Esophagus squamous epithelium (tissue), 5 donors: ENCODE measurements around the gene KANSL1. TPM values are rescaled to one million over a fixed set of nuclear protein-coding genes. Genes with fewer than 3 reads are reported as not detected.
"Not testable (repeated sequence)": the region's sequence is repeated elsewhere in the genome, so short reads cannot be mapped to it uniquely, and the experiment has no call there.

Source experiments
- DNase-seq: peaks from one replicate; lab custom pipeline; 2025; lab: John Stamatoyannopoulos, UW
- H3K27ac ChIP-seq, 4 donors: fragments of 200-600 bp; sonication (generic); one replicate each; pipeline ENCODE4 v1.5.1; 2016 to 2019; ENCODE audit warnings: mild to moderate bottlenecking in 1 of 4
- H3K27me3 ChIP-seq, 4 donors: fragments of 200-600 bp; sonication (generic); 1 replicate in 3 of 4; 2 replicates in 1 of 4; pipeline versions ENCODE4 v1.5.1 to v1.6.0; 2017 to 2021; ENCODE audit warnings: antibody characterized with exemption in 1 of 4
- H3K36me3 ChIP-seq, 3 donors: fragments of 200-600 bp; sonication (generic); one replicate each; pipeline ENCODE4 v1.5.1; 2016 to 2019
- H3K4me1 ChIP-seq, 3 donors: fragments of 200-600 bp; sonication (generic); one replicate each; pipeline ENCODE4 v1.5.1; 2017 to 2019
- H3K4me3 ChIP-seq, 4 donors: fragments of 200-600 bp; sonication (generic); 1 replicate in 3 of 4; 2 replicates in 1 of 4; pipeline ENCODE4 v1.5.1; 2016 to 2019; ENCODE audit warnings: mild to moderate bottlenecking in 2 of 4, moderate library complexity in 1 of 4
- H3K9me3 ChIP-seq, 3 donors: fragments of 200-600 bp; sonication (generic); one replicate each; pipeline ENCODE4 v1.5.1; 2016 to 2019
- CTCF ChIP-seq, 6 experiments: fragments of 450-650 bp in 4 of 6; fragments of 200-600 bp in 2 of 6; sonication (generic) in 2 of 6; IDR thresholded peaks; one replicate each; pipeline ENCODE4 v1.5.1; 2016 to 2019; ENCODE audit warnings: antibody characterized with exemption in 6 of 6, mild to moderate bottlenecking in 4 of 6, moderate library complexity in 4 of 6
- POLR2A ChIP-seq, 4 donors: fragments of 450-650 bp; IDR thresholded peaks; one replicate each; pipeline ENCODE4 v1.6.1; 2017; ENCODE audit warnings: antibody characterized with exemption in 4 of 4, mild to moderate bottlenecking in 4 of 4, moderate library complexity in 3 of 4
- WGBS, 2 donors: methylation state at CpG; one replicate each; pipeline ENCODE4 v1.1.5; 2018; 5-methylcytosine and 5-hydroxymethylcytosine counted together
- intact Hi-C: fragments of 100-400 bp; cut with DNase I; formaldehyde crosslinking; loops from one replicate; pipeline ENCODE4 v1.15.0; 2022
- total RNA-seq, 4 donors: library from RNA; depleted of rRNA; stranded (reverse); fragments of >200 nt; gene quantifications; one replicate each; pipeline ENCODE4 v1.1.0, GENCODE V29; 2016
- donor health status: DM: yes; HTN: yes; CAD: no.

Gene KANSL1
- total RNA-seq, 4 donors from 2014 or later: 31.0 to 79.0 (median 51.8) TPM

DNA sequence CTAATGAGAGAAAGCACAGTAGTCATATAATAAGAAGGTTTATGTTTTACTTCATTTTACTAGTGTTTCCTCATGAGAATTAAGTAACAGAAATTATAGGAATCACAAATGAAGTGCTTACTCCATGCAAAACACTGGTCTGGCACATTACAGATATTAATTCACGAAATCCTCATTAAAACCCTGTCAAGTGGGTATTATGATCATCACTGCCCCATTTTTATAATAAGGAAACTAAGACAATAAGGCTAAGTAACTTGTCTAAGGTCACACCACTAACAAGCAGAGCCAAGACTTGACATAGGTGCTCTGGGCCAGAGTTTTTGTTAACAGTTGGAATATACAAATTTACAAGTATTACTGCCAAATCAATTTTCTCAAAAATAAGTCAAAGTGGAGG is 83.0 kb downstream of the KANSL1 start:
- Histone ChIP-seq H3K36me3 (no peaks in the 10 kb centered on the region), H3K27me3 (no peaks in the 10 kb centered on the region), H3K4me1 (peaks cover 5 to 70% (median 19%) of the 10 kb centered on the region in 3 donors), H3K4me3 (no peak overlapping the region), H3K27ac (no peak overlapping the region), H3K9me3 (no peaks in the 10 kb centered on the region)
- TF ChIP-seq POLR2A (IDR thresholded peaks at IDR 0.05): no peak
- no peak for TF ChIP-seq CTCF (IDR thresholded peaks at IDR 0.05)
- WGBS, 2 donors: 53 to 56% methylated on average over 1 of the region's 1 CpG
- intact Hi-C loops: no loop called here
- DNase-seq: no peak

DNA sequence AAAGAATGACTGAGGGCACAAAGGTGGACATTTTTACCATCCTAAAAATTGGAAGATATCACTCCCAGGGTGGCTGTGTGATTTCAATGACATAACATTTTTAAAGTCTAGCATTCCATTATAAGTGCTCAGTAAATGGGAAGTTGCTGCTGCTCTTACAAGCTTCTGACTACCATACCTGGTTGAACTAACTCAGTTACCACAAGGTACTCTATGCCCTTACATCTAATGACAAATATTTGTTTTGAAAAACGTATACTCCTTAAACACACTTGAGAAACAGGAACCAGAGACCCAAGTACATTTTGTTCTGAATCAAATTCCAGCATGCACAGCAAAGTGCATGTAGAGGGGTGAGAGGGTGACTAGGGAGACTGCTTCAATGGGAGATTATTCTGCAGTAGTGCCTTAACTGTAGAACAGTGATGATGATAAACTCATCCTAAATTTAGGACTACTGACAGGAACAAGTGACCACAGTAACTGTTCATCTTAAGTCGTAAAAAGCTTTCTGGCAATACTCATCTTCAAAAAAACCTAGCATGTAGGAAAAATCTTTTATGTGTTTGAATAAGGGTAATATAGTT is 83.5 kb downstream of the KANSL1 start:
- Histone ChIP-seq H3K4me3 (no peak overlapping the region), H3K36me3 (no peaks in the 10 kb centered on the region), H3K9me3 (no peaks in the 10 kb centered on the region), H3K27ac (no peak overlapping the region), H3K27me3 (no peaks in the 10 kb centered on the region), H3K4me1 (peaks cover 5 to 66% (median 19%) of the 10 kb centered on the region in 3 donors)
- WGBS, 2 donors: 55 to 57% methylated on average over 2 of the region's 2 CpGs
- TF ChIP-seq POLR2A (IDR thresholded peaks at IDR 0.05) (no peak), CTCF (IDR thresholded peaks at IDR 0.05) (no peak)
- DNase-seq: no peak
- intact Hi-C loops: no loop called here

DNA sequence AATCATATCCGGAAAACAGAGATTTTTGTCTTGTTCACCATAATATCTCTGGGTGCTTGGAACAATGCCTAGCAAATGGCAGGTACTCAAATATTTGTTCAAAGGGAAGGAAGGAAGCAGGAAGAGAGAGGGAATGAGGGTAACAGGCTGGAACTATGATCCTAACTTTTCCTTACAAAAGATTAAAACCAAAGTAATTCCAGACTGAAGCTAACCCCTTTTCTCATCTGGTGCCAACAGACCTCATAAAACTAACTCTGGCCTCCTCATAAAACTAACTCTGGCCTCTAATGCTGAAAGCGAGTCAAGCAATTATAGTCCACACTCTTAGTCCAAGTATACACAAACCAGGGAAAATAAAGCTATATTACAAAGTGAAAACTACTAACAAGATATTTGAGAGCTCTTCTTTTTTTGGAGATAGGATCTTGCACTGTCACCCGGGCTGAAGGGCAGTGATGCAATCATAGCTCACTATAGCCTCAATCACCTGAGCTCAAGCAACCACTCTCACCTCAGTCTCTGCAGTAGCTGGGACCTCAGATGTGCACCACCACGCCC is 84.6 kb downstream of the KANSL1 start:
- Histone ChIP-seq H3K4me1 (peaks cover 0 to 65% (median 19%) of the 10 kb centered on the region in 3 donors), H3K27ac (peak overlapping the region in 1 of 4 donors; percentile 16), H3K4me3 (no peak overlapping the region), H3K36me3 (no peaks in the 10 kb centered on the region), H3K27me3 (no peaks in the 10 kb centered on the region), H3K9me3 (no peaks in the 10 kb centered on the region)
- 62 to 72% methylated on average over 4 of the region's 4 CpGs for WGBS, 2 donors
- intact Hi-C loops: no loop called here
- DNase-seq: no peak
- TF ChIP-seq CTCF (IDR thresholded peaks at IDR 0.05): no peak
- no peak for TF ChIP-seq POLR2A (IDR thresholded peaks at IDR 0.05)

DNA sequence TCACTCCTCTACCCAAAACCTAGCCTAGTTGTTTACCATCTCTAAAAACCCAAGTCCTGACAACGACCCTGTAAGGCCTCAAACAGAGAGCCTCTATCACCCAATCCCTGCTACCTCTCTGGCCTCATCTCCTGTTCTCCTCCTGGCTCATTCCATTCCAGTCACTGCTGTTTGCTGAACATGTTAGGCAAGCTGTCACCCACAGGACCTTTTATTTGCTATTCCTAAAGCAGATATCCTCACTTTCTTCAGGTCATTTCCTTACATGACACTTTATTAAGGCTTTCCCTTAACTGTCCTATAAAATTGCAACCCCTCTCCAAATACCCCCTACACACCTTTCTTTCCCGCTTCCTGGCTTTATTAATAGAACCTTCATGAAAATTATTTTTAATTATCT is 85.1 kb downstream of the KANSL1 start:
- TF ChIP-seq POLR2A (IDR thresholded peaks at IDR 0.05) (no peak), CTCF (IDR thresholded peaks at IDR 0.05) (no peak)
- 78 to 80% methylated on average over 2 of the region's 2 CpGs for WGBS, 2 donors
- DNase-seq: no peak
- Histone ChIP-seq H3K4me3 (no peak overlapping the region), H3K4me1 (peaks cover 0 to 70% (median 19%) of the 10 kb centered on the region in 3 donors), H3K27ac (peak overlapping the region in 2 of 4 donors; percentile 13 to 16), H3K36me3 (no peaks in the 10 kb centered on the region), H3K9me3 (no peaks in the 10 kb centered on the region), H3K27me3 (no peaks in the 10 kb centered on the region)
- intact Hi-C loops: no loop called here

- no peaks in the 10 kb centered on the region for H3K9me3 ChIP-seq
- H3K4me1 ChIP-seq: peaks cover 0 to 80% (median 23%) of the 10 kb centered on the region in 3 donors
- TF ChIP-seq CTCF (IDR thresholded peaks at IDR 0.05) (no peak), POLR2A (IDR thresholded peaks at IDR 0.05) (no peak)
- intact Hi-C loops: no loop called here
- no peak for DNase-seq
- WGBS, 2 donors: 63 to 64% methylated on average over 4 of the region's 4 CpGs
- peak overlapping the region in 2 of 4 donors; percentile 3 to 27 for H3K27ac ChIP-seq
- no peaks in the 10 kb centered on the region for H3K27me3 ChIP-seq
- no peak overlapping the region for H3K4me3 ChIP-seq
- H3K36me3 ChIP-seq: no peaks in the 10 kb centered on the region
These were observed 86.1 kb downstream of the KANSL1 start for GRCh38 chr17:46106966-46107644.

DNA sequence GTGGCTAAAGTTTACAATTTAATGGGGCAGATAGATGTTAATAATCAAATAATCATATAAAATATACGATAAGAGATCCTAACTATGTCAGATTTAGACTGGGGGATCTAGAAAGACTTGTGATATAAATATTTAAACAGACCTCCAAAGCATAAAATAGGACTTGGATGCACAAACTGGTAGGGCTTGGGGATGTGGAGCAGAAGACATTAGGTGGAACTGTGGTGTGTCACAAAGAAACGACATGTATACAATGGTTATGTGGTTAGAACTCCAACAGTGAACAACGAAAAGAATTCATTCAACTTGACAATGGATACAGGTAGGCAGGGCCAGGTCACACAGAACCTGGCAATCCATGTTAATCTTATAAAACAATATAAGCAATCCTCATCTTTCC is 90.4 kb downstream of the KANSL1 start:
- intact Hi-C loops, DNase-seq, H3K27ac ChIP-seq, H3K4me3 ChIP-seq, H3K36me3 ChIP-seq, H3K27me3 ChIP-seq, H3K9me3 ChIP-seq: not testable (repeated sequence)
- WGBS, 2 donors: 52 to 55% methylated on average over 3 of the region's 3 CpGs
- H3K4me1 ChIP-seq: peaks cover 14 to 70% (median 21%) of the 10 kb centered on the region in 3 donors

DNA sequence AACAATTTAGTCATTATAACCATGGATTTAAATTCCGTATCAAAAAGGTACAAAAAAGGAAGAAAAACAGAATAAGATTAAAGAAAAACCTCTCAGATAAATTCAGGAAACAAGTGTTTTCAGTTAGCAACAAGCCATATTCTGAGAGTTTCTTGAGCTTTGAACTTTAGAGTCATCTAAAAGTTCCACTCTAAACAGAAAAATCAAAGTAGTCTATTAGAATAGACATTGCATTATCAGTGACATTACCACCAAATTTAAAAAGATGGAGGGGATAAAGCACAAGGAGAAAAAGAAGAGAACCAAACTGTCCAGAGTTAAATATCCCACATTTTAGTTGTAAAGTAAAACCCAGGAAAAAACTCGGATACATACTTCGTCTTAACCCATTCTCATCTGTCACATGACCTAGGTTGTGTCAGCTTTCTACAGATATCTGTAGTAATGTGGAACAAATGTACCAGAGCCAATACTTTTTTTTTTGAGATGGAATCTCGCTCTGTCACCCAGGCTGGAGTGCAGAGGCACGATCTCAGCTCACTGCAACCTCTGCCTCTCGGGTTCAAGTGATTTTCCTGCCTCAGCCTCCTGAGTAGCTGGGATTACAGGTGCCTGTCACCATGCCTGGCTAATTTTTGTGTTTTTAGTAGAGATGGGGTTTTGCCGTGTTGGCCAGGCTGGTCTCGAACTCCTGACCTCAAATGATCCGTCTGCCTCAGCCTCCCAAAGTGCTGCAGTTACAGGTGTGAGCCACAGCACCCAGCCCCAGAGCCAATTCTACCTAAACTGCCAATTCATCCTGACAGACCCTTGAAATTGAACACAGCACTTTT is 91.2 kb downstream of the KANSL1 start:
- H3K9me3 ChIP-seq, H3K36me3 ChIP-seq, H3K4me3 ChIP-seq, intact Hi-C loops, DNase-seq, H3K27me3 ChIP-seq: not testable (repeated sequence)
- 62 to 68% methylated on average over 9 of the region's 9 CpGs for WGBS, 2 donors
- peak overlapping the region in 3 of 4 donors; percentile 13 to 34 (median 20) for H3K27ac ChIP-seq
- peaks cover 14 to 70% (median 21%) of the 10 kb centered on the region in 3 donors for H3K4me1 ChIP-seq
